GM21360 (cell line): Measurements from ENCODE around the gene IGFBPL1.
"Not testable (repeated sequence)": the region's sequence is repeated elsewhere in the genome, so short reads cannot be mapped to it uniquely, and the experiment has no call there.

Experiments
- ATAC-seq: cut with Tn5 transposase; IDR thresholded peaks from one replicate; pipeline ENCODE4 v1.9.1; 2021; ENCODE audit warnings: mild to moderate bottlenecking, moderate library complexity; ENCODE audit not compliant: unreplicated experiment

Gene IGFBPL1

GRCh38 chr9:38380872-38381534, 43.3 kb downstream of the IGFBPL1 start:
- ATAC-seq = no peak

- no peak for ATAC-seq
These were observed 43.9 kb downstream of the IGFBPL1 start for GRCh38 chr9:38380230-38380871.

GRCh38 chr9:38377336-38378083, 46.7 kb downstream of the IGFBPL1 start:
- not testable (repeated sequence) for ATAC-seq

DNA sequence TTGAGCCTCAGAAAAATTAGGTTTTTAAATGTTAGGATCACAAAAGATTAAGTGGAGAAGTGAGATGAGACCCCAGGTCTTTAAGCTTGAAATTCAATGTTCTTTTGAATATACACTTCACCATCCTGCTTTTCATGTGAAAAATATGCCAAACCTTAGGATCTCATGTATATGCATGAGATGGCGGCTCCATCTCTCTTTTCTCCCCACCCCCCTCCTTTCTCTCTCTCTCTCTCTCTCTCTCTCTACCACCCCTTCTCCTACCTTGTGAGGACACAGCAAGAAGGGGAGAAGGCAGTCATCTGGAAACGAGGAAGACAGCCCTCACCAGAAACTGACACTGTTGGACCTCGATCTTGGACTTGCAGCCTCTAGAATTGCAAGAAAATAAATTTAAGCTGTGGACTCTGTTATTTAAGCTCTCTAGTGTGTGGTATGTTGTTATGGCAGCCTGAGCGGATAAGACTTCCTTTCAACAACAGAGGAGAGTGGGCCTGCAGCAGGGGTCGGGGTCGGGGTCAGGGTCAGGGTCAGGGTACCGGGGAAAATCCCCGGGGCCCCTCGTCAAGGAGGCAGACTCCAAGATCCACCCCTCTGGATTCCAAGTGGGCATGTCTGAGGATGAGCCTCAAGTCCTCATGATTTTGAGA, 48.1 kb downstream of the IGFBPL1 start:
- no peak for ATAC-seq

GRCh38 chr9:38375572-38375963, 48.7 kb downstream of the IGFBPL1 start:
- no peak for ATAC-seq

- no peak for ATAC-seq
These were observed 49.2 kb downstream of the IGFBPL1 start for GRCh38 chr9:38374847-38375571.

- no peak for ATAC-seq
These were observed 50.6 kb downstream of the IGFBPL1 start for GRCh38 chr9:38373679-38374078.

GRCh38 chr9:38372762-38373619, 51.3 kb downstream of the IGFBPL1 start:
- no peak for ATAC-seq

DNA sequence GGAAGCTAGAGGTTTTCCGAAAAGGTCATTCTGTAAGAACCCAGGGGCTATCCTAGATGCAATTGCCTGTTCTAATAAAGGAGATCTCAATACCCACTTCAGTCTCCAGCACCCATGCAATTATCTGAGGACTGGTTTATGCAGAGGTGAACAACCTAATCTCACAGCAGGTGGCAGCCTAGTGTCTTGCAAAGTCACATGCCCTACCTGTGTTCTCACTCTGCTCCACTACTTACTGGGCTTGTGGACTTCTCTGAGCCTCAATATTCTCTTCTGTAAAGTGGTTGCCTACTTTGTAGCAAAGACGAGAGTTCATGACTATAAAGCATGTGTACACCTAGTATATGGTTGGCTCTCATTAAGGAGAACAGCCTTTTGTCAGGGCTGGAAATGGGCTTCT, 52.8 kb downstream of the IGFBPL1 start:
- ATAC-seq = no peak

GRCh38 chr9:38370176-38370575, 54.1 kb downstream of the IGFBPL1 start:
- no peak for ATAC-seq

DNA sequence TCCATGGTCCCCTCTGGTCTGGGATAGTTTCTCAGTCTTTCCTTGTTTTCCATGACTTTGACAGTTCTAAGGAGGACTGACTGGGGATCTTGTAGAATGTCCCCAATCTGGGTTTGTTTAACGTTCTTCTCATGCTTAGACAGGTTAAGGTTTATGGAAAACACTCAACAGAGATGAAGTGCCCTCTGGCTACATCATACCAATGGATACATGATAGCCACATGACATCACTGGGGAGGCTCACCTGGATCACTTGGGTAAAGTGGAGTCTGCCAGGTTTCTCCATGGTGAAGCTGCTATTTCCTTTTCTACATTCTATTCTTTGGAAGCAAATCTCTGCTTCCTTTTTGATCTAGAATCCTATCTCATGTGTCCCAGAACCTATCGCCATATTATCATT, 55.5 kb downstream of the IGFBPL1 start:
- ATAC-seq = no peak

GRCh38 chr9:38367898-38368297, 56.4 kb downstream of the IGFBPL1 start:
- ATAC-seq = no peak

GRCh38 chr9:38363589-38363925, 60.7 kb downstream of the IGFBPL1 start:
- no peak for ATAC-seq

- peak; percentile 73 for ATAC-seq
These were observed 61.2 kb downstream of the IGFBPL1 start for GRCh38 chr9:38362852-38363588.

- ATAC-seq = no peak
These were observed 62.8 kb downstream of the IGFBPL1 start for GRCh38 chr9:38361473-38361850.

GRCh38 chr9:38360839-38361472, 63.3 kb downstream of the IGFBPL1 start:
- no peak for ATAC-seq

- no peak for ATAC-seq
These were observed 64.4 kb downstream of the IGFBPL1 start for GRCh38 chr9:38359689-38360385.

GRCh38 chr9:38359297-38359653, 65.0 kb downstream of the IGFBPL1 start:
- no peak for ATAC-seq
